MV-4-11 (cell line): ENCODE data around the gene FRMD8.

Experiments
- DNase-seq: peaks from one replicate; lab custom pipeline; 2025; lab: John Stamatoyannopoulos, UW

Gene FRMD8

GRCh38 chr11:65414776-65415498, 28.5 kb downstream of the FRMD8 start:
- DNase-seq: no peak

GRCh38 chr11:65415499-65416340, 29.3 kb downstream of the FRMD8 start:
- DNase-seq: no peak

GRCh38 chr11:65416341-65416824, 29.9 kb downstream of the FRMD8 start:
- DNase-seq: peak; percentile 66

- DNase-seq: peak; percentile 13
Observed at GRCh38 chr11:65416841-65417701, 30.6 kb downstream of the FRMD8 start.

GRCh38 chr11:65417702-65418430, 31.4 kb downstream of the FRMD8 start:
- DNase-seq: no peak

GRCh38 chr11:65418431-65418680, 31.9 kb downstream of the FRMD8 start:
- no peak for DNase-seq

GRCh38 chr11:65418681-65419459, 32.4 kb downstream of the FRMD8 start:
- peak; percentile 98 for DNase-seq

- no peak for DNase-seq
Observed at GRCh38 chr11:65419460-65419771, 33.0 kb downstream of the FRMD8 start.

- DNase-seq: peak; percentile 67
Observed at GRCh38 chr11:65419772-65420481, 33.5 kb downstream of the FRMD8 start.

- DNase-seq: no peak
Observed at GRCh38 chr11:65420506-65420905, 34.1 kb downstream of the FRMD8 start.

GRCh38 chr11:65420979-65421793, 34.7 kb downstream of the FRMD8 start:
- peak; percentile 90 for DNase-seq

GRCh38 chr11:65421794-65422632, 35.6 kb downstream of the FRMD8 start:
- peak; percentile 89 for DNase-seq

- DNase-seq: peak; percentile 82
Observed at GRCh38 chr11:65422633-65423515, 36.4 kb downstream of the FRMD8 start, which contains the start of gene NEAT1. Gene NEAT1 (plus strand): TSS chr11:65422798.

- DNase-seq: no peak
Observed at GRCh38 chr11:65423516-65424204, 37.2 kb downstream of the FRMD8 start.

GRCh38 chr11:65424205-65425104, 38.0 kb downstream of the FRMD8 start:
- DNase-seq: no peak
